ENCODE results near the gene LMOD2. TPM values are rescaled to one million over a fixed set of nuclear protein-coding genes. Genes with fewer than 3 reads are reported as not detected.

The LMOD2 gene
- total RNA-seq, 1 experiment from 2014 or later = not detected

DNA sequence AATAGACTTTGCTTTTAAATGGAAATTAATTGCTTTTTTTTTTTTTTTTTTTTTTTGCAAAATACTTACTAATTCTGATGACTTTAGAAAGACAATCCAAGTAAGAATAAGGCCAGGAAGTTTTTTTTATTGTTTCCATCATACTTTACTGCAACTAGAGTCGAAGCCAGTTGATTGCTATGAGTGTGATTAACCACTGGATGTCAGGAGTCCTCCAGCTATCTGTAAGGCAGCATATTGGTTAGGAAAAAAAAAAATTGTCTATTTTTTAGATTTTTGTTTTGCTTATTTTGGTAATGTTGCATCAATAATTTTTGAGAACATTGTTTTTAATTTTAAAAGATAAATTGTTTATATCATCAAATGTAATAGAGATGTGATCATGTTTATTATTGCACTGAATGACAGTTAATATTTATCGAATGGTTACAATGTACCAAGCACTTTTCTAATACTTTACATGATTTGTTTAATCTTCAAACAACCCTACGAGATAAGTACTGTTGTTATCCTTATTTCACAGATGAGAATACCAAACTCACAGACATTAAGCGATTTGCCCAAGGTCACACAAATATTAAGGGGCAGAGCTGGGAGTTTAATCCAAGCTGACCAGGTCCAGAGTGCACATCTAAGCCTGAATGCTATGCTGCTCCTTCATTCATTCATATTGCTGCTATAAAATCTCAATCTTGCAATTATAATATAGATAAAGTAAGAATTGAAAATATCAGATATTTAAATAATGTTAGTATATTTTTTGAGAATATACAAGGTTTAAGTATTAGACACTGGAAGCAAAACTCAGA lies 19.9 kb upstream of the LMOD2 start:
- intact Hi-C loops (cut with micrococcal nuclease) = loop anchor here (1.0 to 5.0 kb wide), 7 partner anchors 30 to 237 kb away; no protein-coding TSS in a partner anchor
- Histone ChIP-seq H4K20me1 (ENCODE audit: low read length) (no peaks in the 10 kb centered on the region), H2AFZ (ENCODE audit: low read length) (no peak overlapping the region), H3K9me2 (replicated peaks; ENCODE audit: low read length) (no peaks in the 10 kb centered on the region), H3F3A (ENCODE audit: low read length, unreplicated experiment) (no peaks in the 10 kb centered on the region), H3K4me3 (ENCODE audit: low read length) (no peak overlapping the region), H3K79me2 (ENCODE audit: low read length) (no peaks in the 10 kb centered on the region), H3K4me1 (ENCODE audit: insufficient read depth, low read length) (peaks cover 15% of the 10 kb centered on the region), H3K9me3 (ENCODE audit: low read length) (no peaks in the 10 kb centered on the region), H3K27me3 (ENCODE audit: low read length) (no peaks in the 10 kb centered on the region), H3K27ac (ENCODE audit: low read length) (no peak overlapping the region), H3K36me3 (ENCODE audit: low read depth, low read length) (no peaks in the 10 kb centered on the region), H3K9ac (ENCODE audit: low read length) (no peak overlapping the region), H3K4me2 (ENCODE audit: low read length) (no peak overlapping the region)
- BruUV-seq (replicated peaks) = no TSS peak
- ChIA-PET CTCF (interaction anchor here (0.6 to 2.0 kb wide), 5 partner anchors 54 to 163 kb away, joined by 3 to 7 read pairs (median 3); no protein-coding TSS in a partner anchor), POLR2A (ENCODE audit: unreplicated experiment) (no interaction called here)
- TF ChIP-seq EZH2phosphoT487 (IDR thresholded peaks at IDR 0.05; ENCODE audit: borderline replicate concordance, low read length) = no peak
- TF ChIP-seq, protein P1, sequence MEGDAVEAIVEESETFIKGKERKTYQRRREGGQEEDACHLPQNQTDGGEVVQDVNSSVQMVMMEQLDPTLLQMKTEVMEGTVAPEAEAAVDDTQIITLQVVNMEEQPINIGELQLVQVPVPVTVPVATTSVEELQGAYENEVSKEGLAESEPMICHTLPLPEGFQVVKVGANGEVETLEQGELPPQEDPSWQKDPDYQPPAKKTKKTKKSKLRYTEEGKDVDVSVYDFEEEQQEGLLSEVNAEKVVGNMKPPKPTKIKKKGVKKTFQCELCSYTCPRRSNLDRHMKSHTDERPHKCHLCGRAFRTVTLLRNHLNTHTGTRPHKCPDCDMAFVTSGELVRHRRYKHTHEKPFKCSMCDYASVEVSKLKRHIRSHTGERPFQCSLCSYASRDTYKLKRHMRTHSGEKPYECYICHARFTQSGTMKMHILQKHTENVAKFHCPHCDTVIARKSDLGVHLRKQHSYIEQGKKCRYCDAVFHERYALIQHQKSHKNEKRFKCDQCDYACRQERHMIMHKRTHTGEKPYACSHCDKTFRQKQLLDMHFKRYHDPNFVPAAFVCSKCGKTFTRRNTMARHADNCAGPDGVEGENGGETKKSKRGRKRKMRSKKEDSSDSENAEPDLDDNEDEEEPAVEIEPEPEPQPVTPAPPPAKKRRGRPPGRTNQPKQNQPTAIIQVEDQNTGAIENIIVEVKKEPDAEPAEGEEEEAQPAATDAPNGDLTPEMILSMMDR (conservative IDR thresholded peaks at IDR 0.05; ENCODE audit: low read depth, low read length) = peak; percentile 76
- peak; percentile 55 for DNase-seq
- peak; percentile 60 for ATAC-seq

DNA sequence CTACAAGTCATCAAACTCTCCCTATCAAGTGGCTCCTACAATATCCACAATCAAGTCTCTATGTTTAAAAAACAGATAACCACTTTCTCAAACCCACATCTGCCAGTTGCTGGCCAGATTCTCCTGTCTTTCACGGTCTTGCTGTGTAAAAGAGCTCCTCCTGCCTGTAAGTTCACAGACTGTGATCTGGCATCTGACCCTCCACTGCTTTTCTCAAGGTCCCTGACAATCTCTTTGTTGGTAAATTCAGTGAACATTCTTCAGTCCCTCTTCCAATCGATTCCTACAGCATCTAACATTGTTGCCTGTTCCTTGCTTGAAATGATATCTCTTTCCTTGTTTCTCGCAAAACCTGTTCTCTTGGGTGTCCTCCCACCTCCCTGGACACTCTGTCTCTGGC lies 18.5 kb upstream of the LMOD2 start:
- Histone ChIP-seq H3K9ac (ENCODE audit: low read length) (no peak overlapping the region), H3K36me3 (ENCODE audit: low read depth, low read length) (no peaks in the 10 kb centered on the region), H3K27me3 (ENCODE audit: low read length) (no peaks in the 10 kb centered on the region), H3K4me1 (ENCODE audit: insufficient read depth, low read length) (peaks cover 15% of the 10 kb centered on the region), H3K9me2 (replicated peaks; ENCODE audit: low read length) (no peaks in the 10 kb centered on the region), H3K4me2 (ENCODE audit: low read length) (no peak overlapping the region), H3F3A (ENCODE audit: low read length, unreplicated experiment) (no peaks in the 10 kb centered on the region), H3K9me3 (ENCODE audit: low read length) (no peaks in the 10 kb centered on the region), H3K4me3 (ENCODE audit: low read length) (no peak overlapping the region), H3K79me2 (ENCODE audit: low read length) (no peaks in the 10 kb centered on the region), H3K27ac (ENCODE audit: low read length) (no peak overlapping the region), H2AFZ (ENCODE audit: low read length) (no peak overlapping the region), H4K20me1 (ENCODE audit: low read length) (no peaks in the 10 kb centered on the region)
- ChIA-PET CTCF (interaction anchor here (0.5 to 2.0 kb wide), 5 partner anchors 45 to 241 kb away, joined by 3 to 6 read pairs (median 4); no protein-coding TSS in a partner anchor), POLR2A (ENCODE audit: unreplicated experiment) (no interaction called here)
- TF ChIP-seq, protein P1 (conservative IDR thresholded peaks at IDR 0.05; ENCODE audit: low read depth, low read length) = peak; percentile 19; the same call in 1 of the 2 replicates
- no peak for TF ChIP-seq EZH2phosphoT487 (IDR thresholded peaks at IDR 0.05; ENCODE audit: borderline replicate concordance, low read length)
- BruUV-seq (replicated peaks) = no TSS peak
- intact Hi-C loops (cut with micrococcal nuclease) = loop anchor here (5.0 kb wide), 1 partner anchor 55 kb away; no protein-coding TSS in a partner anchor
- ATAC-seq (peak; percentile 44), DNase-seq (peak; percentile 37)

DNA sequence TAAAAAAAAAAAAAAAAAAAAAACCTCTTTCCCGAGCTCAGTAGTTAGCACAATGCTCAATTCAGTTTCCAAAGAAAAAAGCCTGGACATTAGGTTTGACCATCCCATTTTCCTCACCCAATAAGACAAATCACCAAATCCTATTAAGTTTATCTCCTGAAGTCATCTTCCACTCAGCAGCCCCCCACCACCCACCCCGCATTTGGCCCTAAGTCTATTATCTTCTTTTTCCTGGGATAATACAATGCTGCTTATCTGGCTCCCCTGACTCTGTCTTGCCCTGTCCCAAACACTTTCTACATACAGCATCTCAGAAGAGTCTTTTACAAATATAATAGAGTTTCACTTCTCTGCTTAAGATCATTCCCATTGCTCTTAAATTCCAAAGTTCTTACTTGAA lies 17.8 kb upstream of the LMOD2 start:
- Histone ChIP-seq H3K4me3 (ENCODE audit: low read length) (no peak overlapping the region), H3F3A (ENCODE audit: low read length, unreplicated experiment) (no peaks in the 10 kb centered on the region), H3K9me2 (replicated peaks; ENCODE audit: low read length) (no peaks in the 10 kb centered on the region), H3K9ac (ENCODE audit: low read length) (no peak overlapping the region), H3K79me2 (ENCODE audit: low read length) (no peaks in the 10 kb centered on the region), H3K27ac (ENCODE audit: low read length) (no peak overlapping the region), H2AFZ (ENCODE audit: low read length) (no peak overlapping the region), H4K20me1 (ENCODE audit: low read length) (no peaks in the 10 kb centered on the region), H3K27me3 (ENCODE audit: low read length) (no peaks in the 10 kb centered on the region), H3K4me1 (ENCODE audit: insufficient read depth, low read length) (peaks cover 15% of the 10 kb centered on the region), H3K9me3 (ENCODE audit: low read length) (no peaks in the 10 kb centered on the region), H3K4me2 (ENCODE audit: low read length) (no peak overlapping the region), H3K36me3 (ENCODE audit: low read depth, low read length) (no peaks in the 10 kb centered on the region)
- TF ChIP-seq EZH2 (IDR thresholded peaks at IDR 0.05; ENCODE audit: low read length, unreplicated experiment) = no peak
- CTCF ChIA-PET = interaction anchor here (0.8 to 2.0 kb wide), 2 partner anchors 45 to 63 kb away, joined by 3 to 6 read pairs; no protein-coding TSS in a partner anchor
- DNase-seq = no peak
- intact Hi-C loops (cut with micrococcal nuclease) = loop anchor here (5.0 kb wide), 1 partner anchor 56 kb away; no protein-coding TSS in a partner anchor
- ATAC-seq = no peak
- no TSS peak for BruUV-seq (replicated peaks)
- POLR2A ChIA-PET (ENCODE audit: unreplicated experiment) = no interaction called here
